DMS79 treated with DMSO at 0.1 percent for 48 hours (cell line): ENCODE measurements around the gene RFTN1.

ENCODE experiments used
- DNase-seq: peaks from one replicate; lab custom pipeline; 2025; lab: John Stamatoyannopoulos, UW

Gene RFTN1

GRCh38 chr3:16432714-16433113 is 80.8 kb downstream of the RFTN1 start:
- DNase-seq = no peak

GRCh38 chr3:16430717-16431630 is 82.5 kb downstream of the RFTN1 start:
- no peak for DNase-seq

- no peak for DNase-seq
Measured at GRCh38 chr3:16429086-16429485, 84.4 kb downstream of the RFTN1 start.

GRCh38 chr3:16428612-16429011 is 84.9 kb downstream of the RFTN1 start:
- peak; percentile 3 for DNase-seq

GRCh38 chr3:16427103-16427965 is 86.2 kb downstream of the RFTN1 start:
- DNase-seq = no peak

GRCh38 chr3:16426665-16427064 is 86.8 kb downstream of the RFTN1 start:
- no peak for DNase-seq

GRCh38 chr3:16426029-16426400 is 87.5 kb downstream of the RFTN1 start:
- DNase-seq = no peak

GRCh38 chr3:16425398-16426028 is 88.0 kb downstream of the RFTN1 start:
- no peak for DNase-seq

- DNase-seq = no peak
Measured at GRCh38 chr3:16423947-16424673, 89.4 kb downstream of the RFTN1 start.

- DNase-seq = peak; percentile 27
Measured at GRCh38 chr3:16423298-16423697, 90.2 kb downstream of the RFTN1 start.

- no peak for DNase-seq
Measured at GRCh38 chr3:16419640-16420241, 93.8 kb downstream of the RFTN1 start.

GRCh38 chr3:16417945-16418739 is 95.4 kb downstream of the RFTN1 start:
- DNase-seq = no peak

GRCh38 chr3:16415911-16416476 is 97.5 kb downstream of the RFTN1 start:
- no peak for DNase-seq

- no peak for DNase-seq
Measured at GRCh38 chr3:16413321-16413720, 100.2 kb downstream of the RFTN1 start.

- no peak for DNase-seq
Measured at GRCh38 chr3:16412192-16412800, 101.2 kb downstream of the RFTN1 start.

GRCh38 chr3:16411441-16411840 is 102.1 kb downstream of the RFTN1 start:
- no peak for DNase-seq

GRCh38 chr3:16410659-16411058 is 102.8 kb downstream of the RFTN1 start:
- DNase-seq = no peak

GRCh38 chr3:16409032-16409431 is 104.5 kb downstream of the RFTN1 start:
- no peak for DNase-seq

- no peak for DNase-seq
Measured at GRCh38 chr3:16407366-16407765, 106.1 kb downstream of the RFTN1 start.

GRCh38 chr3:16406579-16406978 is 106.9 kb downstream of the RFTN1 start:
- no peak for DNase-seq
